CD4-positive, alpha-beta T cell treated with Interleukin-6 at 100 ng/mL for 8 hours (primary cell): ENCODE data around the gene THRA.

Source experiments
- DNase-seq: peaks from one replicate; pipeline ENCODE4 v3.0.0-alpha.2; 2020; ENCODE audit warnings: mixed read lengths, low spot score

The THRA gene

GRCh38 chr17:40026816-40027613 is 35.8 kb upstream of the THRA start:
- DNase-seq: peak; percentile 72

- no peak for DNase-seq
These were observed 35.2 kb upstream of the THRA start for GRCh38 chr17:40027614-40028012.

DNA sequence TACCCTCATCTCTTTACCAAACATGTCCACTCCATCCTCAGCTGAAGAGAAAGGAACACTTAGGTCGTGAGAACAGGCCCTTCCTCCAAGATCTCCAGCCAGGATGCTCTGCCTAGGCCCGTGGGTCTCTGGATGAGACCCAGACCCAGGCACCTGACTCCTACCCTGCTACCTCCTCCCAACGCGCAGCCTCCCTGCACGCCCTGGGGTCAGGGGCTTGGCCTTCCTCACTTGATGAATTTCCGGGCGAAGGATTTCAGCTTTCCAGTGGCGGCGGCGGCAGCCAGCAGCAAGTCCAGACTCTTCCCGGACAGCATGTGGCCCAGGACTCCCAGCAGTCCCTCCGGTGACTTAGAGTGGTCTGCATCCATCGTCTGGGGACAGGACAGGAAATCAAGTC is 34.2 kb upstream of the THRA start:
- DNase-seq: no peak

- DNase-seq: no peak
These were observed 31.1 kb upstream of the THRA start for GRCh38 chr17:40031706-40032105.

DNA sequence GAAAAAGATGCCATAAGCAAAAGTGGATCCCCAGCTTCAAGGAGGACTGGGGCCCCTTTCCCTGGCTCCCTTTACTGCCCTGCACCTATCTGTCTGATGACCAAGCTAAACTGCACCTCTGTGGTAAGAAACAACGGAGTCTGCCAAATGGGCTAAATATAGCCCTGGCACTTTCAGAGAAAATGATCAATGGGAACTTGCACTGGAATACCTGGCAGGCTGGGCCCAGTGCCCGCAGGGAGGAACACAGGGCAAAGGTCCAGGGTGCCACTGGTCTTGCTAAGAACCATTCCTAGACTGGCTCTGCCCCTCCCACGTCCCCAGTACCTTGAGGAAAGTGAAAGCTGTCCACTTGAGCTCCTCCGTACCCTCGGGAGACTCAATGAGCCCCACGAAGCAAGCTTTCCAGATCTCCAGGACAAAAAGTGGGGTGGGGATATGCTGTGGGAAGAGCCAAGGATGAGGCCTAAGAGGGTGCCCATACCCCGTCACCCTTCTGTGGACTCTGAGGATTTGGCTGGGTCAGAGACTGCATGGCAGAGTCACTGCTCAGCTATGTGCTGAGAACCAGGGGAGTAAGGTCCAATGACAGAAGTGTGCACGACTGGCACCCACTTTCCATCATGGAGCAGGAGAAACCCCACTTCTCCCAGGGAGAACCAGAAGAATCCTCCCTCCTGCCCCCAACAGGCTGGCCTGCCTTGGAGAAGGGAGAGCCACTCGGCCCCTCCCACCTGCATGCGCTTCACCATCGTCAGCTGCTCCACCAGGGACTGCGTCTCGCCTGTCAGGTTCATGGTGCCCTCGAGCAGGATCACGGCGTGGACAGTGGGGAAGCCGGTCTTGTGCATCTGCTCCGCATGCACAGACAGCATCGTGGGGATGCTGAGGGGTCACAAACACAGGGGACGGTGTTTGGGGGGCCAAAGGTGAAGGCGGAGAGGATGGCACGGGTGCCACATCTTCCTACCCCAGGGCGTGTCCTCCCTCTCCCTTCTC is 30.1 kb upstream of the THRA start:
- DNase-seq: no peak

DNA sequence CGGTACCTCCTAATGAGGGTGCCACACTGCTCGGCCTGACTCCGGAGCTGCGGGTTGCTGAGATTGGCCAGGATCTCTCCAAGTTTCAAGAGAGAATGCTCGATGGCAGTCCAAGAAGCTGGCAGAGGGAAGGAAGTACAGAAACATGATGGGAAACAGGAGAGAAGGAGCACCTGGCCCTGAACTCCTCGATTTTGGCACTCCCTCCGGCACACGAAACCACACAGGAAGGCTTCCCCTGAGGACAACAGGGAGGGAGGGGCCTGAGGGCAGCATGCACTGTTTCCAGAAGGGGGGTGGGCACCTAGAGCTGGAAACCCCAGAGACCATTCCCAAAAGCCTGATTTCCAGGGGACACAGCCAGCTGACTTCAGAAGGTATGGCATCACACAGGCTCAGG is 29.4 kb upstream of the THRA start:
- DNase-seq: no peak

DNA sequence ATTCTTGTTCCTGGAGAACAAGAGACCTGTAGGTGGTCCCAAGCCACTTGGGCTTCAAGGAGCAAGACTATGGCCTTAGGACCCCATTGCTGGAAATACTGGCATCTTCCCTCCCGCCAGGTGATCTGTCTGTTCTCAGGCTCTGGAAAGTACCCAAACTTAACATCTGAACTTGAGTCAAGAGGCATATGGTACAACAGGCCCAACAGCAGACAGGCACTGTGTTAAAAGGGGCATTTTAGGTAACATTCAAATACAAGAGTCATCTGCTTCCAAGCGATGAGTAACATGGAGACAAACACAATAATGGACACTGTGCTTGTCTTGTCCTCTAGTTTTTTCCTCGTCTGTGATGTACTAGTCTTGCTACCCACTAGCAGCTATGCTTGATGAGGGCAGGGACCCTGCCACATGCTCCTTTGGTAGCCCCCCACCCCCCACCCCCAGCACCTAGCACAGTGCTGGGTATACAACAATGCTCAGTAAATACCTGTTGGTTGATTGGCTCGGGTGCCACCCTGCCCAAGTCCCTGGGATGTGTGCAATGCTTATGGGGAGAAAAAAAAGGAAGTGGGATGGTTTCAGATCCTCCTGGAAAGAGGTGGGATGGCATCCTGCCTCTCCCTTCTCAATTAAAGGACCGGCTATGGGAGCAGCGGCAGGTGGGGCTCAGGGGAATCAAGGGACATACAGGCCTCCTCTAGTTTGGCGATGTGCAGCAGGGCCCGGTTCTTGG is 28.2 kb upstream of the THRA start:
- no peak for DNase-seq

DNA sequence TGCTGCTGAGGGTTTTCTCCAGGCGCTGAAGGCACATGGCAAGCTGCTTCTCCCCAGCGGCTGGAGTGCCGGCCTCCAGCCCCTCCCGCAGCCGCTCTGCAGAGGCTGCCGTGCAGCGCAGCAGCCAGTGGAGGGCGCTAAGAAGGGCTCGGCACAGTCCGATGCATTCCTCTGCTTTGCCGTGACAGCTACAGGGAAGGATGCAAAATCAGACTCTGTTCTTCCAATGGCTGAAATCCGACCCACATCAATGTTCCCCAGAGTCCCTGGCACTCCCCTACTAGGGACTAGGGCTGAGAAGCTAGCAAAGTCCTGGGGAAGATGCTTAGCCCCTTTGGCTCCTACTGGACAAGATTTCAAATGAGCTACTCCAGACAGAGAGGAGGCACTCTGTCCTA is 27.6 kb upstream of the THRA start:
- no peak for DNase-seq

DNA sequence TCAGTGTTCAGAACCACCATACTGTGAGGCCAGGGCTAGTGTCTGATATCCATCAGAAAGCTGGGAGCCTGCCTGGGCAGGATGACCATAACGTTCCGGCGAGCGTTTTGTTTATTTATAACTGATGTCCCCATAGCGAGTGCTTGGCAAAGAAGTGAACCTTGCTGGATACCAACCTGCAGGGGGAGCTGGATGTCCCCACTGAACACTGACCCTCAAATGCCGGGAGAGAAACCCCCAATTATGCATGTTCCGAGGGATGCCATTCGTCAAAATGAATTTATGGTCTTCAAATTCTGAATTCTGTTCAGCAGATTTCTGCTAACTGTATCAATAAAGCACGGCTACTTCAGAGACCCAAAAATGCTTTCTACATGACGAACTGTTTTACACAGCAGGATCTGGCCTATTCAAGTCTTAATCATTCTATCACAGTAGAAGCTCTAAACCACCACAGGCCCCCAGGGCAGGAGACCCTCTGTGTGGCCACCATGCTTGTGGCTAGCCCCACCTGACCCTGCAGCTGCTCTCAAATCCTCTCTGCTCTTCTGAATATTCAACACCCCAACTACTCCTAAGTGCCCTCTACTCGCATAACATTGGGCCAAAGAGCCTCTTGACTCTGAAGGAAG is 23.8 kb upstream of the THRA start:
- DNase-seq: no peak

GRCh38 chr17:40041196-40041595 is 21.6 kb upstream of the THRA start:
- DNase-seq: no peak

DNA sequence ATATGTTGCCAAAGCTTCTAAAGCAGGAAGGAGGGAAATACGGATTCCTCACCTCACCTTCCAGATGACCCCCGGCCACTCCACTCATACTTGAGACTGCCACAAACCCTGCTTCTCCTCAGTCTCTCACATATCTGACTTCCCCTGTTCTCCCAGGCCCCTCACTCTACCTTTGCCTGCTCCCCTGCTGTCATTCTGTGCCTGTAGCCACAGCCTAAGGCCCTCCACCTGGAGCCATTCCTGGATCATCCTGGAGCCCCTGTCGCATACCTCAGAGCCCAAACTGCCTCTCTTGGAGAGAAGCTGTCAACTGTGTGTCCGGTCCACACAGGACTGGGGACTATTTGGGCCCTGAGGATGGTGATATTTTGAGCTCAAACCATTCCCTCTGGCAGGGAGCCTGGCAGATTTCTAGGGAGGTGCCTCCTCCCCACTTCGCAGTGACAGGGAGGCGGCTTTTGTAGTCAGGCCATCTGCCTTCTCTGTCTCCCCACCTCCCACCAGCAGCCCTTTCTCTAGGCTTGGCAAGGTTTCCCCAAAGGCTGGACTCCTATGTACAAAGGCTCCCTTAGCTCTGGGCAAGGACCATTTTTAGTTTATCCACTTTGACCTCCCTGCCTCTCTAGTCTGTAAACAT is 6.3 kb upstream of the THRA start:
- no peak for DNase-seq

GRCh38 chr17:40058186-40058784 is 4.5 kb upstream of the THRA start:
- no peak for DNase-seq

DNA sequence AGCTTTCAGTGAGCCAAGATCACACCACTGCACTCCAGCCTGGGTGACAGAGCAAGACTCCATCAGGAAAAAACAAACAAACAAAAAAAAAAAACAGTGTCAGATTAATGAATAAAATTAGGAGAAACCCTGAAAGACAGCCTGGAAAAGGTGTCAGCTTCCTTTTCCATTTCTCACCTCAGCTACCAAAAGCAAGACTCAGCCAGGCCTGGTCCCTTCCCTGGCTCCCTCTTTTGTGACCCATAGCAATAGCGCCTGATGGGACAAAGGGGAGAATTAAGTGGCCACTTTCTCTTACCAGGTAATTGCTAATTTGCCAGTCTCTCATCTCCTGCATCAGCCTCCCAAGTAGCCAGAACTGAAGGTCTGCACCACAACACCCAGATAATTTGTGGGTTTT is 3.9 kb upstream of the THRA start:
- no peak for DNase-seq

DNA sequence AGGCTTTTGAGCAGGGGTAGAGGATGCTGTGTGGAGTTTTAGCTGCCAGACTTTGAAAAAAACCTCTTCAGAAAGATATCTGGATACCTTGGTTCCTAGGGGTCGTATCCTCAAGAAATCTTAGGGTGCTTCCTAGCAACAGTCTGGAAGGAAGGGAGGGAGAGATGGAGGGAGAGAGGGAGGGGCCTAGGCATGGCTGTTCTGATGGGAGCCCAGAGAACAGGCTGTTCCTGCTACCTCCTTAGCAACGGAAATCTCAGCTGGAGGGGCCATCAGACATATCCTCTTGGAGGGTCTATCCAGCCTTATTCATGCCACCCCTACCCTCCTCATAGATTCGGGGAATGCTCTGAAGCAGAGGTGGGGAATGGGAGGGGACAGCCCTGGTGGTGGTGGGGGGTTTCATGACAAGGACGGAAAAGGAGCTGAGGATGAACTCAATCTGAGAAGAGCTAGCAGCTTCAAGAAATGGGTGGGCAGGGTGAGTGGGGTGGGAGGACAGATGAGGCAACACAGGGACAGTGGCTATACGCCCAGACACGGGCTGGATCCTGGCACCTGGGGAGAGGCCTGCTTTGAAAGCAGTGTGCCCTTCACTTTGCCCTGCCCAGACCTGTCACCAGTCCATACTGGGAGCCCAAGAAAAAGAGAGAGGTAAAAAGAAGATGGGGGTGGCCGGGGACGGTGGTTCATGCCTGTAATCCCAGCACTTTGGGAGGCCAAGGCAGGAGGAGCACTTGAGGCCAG is 2.9 kb upstream of the THRA start:
- DNase-seq: no peak

DNA sequence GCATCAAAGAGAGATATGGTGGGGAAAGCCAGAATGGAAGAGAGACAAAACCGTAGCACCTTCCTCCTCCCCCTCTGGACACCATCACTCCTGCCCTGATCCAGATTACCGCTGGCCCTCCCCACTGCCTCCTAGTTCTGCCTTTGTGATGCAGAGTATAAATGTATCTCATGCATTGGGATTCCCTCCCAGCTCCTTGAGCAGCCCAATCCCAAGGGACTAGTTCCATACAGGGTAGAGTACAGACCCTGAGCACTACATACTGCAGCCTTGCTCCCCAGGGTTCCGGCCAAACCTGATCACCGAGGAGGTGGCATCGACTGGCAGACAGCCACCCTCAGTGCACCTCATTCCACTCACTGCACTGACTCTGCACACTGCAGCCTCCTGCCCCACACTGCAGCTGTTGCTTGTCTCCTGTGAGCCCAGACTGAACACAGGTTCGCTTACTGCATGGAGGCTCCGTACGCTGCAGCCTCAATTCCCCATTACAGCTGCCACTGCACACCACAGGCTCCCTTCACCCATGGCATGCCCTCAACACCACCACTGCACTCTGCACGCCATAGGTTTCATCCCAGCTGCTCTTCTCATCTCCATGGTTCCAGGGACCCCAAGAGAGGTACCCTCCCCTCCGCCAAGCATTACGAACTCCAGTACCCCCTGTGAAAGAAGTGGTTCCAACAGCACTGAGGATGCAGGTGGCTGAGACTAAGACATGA is 1.7 kb upstream of the THRA start:
- DNase-seq: no peak

DNA sequence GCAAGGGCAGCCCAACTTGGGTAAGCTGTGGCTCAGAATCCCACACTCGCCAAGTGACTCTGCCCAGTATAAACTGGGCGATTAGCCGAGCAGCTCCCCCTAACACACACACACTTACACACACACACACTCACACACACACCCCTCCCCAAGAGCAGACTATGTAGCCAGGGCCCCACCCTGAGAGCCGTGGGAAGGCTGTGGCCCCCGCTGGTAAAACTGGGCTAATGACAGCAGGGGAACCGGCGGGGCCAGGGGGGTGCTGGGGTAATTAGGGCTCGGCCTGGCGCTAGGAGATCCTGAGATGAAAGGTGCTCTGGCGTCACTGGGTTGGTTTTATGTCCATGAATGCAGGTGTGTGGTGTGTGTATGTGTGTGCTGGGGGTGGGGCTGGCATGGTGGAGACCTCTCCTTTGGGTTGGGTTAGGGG is 1.1 kb upstream of the THRA start:
- no peak for DNase-seq

- DNase-seq: no peak
These were observed 514 bp downstream of the THRA start for GRCh38 chr17:40063187-40063771.

DNA sequence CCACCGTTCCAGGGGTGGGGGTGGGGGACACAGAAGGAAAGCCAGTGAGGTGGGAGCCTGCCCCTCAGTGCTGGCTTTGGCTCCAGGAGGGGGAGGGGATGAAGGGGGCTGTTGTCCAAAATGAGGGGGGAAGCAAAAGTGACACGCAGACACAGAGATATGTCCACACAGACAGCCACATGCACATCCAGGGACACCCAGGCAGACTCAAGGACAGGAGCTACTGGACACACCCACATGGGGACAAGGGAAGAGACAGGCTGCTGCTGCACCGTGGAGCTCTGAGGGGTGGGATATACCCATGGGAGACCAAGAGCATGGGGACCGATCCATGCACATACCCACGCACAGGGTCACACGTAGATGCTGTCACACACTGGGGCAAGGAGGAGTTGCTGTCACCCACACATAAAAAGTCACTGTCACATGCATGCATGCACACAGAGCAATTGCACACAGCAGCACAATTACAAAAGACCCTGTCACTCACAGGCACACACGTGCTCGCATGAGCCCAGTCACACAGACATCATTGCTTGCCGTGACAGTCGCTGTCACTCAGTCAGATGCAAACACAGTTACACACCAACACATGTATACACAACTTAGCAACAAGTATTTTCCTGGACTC is 1.3 kb downstream of the THRA start:
- no peak for DNase-seq
